ENCODE data around the gene INVS. TPM values are rescaled to one million over a fixed set of nuclear protein-coding genes. Genes with fewer than 3 reads are reported as not detected.
"Not testable (repeated sequence)": the region's sequence is repeated elsewhere in the genome, so short reads cannot be mapped to it uniquely, and the experiment has no call there.

The INVS gene
- total RNA-seq, 2 experiments from 2014 or later: 10.5 to 12.1 TPM

DNA sequence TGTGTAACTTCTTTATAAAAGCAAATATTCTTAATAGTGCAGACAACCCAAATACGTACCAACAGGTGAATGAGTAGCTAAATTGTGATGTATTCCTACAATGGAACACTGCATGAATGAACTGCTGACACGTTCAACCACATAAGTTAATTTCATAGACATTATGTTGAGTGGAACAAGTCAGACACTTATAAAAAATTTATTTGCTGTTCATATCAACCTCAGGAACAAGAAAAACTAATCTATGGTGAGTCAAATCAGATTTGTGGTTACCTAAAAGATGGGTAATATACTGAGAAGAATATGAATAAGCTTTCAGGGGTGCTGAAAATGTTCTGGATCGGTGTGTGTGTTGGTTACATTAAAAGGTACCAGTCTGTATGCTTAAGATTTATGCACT is 35.7 kb downstream of the INVS start:
- DNase-seq: no peak
- ChIA-PET POLR2A (no interaction called here), CTCF (no interaction called here)
- Mint-ChIP-seq H3K27me3 (no peaks in the 10 kb centered on the region), H3K9me3 (no peaks in the 10 kb centered on the region), H3K4me3 (no peak overlapping the region), H3K36me3 (peaks cover 17% of the 10 kb centered on the region), H3K27ac (no peak overlapping the region), H3K4me1 (ENCODE audit: low read depth) (peaks cover 4% of the 10 kb centered on the region)
- intact Hi-C loops (cut with micrococcal nuclease): no loop called here

DNA sequence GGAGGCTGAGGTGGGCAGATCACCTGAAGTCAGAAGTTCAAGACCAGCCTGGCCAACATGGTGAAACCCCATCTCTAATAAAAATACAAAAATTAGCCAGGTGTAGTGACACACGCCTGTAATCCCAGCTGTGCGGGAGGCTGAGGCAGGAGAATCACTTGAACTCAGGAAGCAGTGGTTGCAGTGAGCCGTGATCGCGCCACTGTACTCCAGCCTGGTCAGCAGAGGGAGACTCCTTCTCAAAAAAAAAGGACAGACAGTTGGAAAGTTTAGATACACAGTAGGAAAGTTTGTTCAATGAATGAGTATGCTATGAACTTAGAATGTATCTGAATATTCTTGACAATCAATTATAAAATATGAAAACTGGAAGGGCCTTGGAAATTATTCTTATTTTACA is 37.8 kb downstream of the INVS start:
- POLR2A ChIA-PET; intact Hi-C loops (cut with micrococcal nuclease); H3K4me1 Mint-ChIP-seq (ENCODE audit: low read depth); H3K27me3 Mint-ChIP-seq; H3K27ac Mint-ChIP-seq; H3K9me3 Mint-ChIP-seq; DNase-seq; CTCF ChIA-PET; H3K4me3 Mint-ChIP-seq: not testable (repeated sequence)
- H3K36me3 Mint-ChIP-seq: peaks cover 17% of the 10 kb centered on the region

DNA sequence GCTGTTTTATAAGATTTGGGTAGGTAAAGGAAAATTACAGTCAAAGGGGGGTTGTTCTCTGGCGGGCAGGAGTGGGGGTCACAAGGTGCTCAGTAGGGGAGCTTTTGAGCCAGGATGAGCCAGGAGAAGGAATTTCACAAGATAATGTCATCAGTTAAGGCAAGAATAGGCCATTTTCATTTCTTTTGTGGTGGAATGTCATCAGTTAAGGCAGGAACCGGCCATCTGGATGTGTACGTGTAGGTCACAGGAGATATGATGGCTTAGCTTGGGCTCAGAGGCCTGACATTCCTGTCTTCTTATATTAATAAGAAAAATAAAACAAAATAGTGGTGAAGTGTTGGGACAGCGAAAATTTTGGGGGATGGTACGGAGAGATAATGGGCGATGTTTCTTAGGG is 41.3 kb downstream of the INVS start:
- H3K27ac Mint-ChIP-seq; H3K27me3 Mint-ChIP-seq; H3K9me3 Mint-ChIP-seq; H3K4me3 Mint-ChIP-seq; H3K36me3 Mint-ChIP-seq; H3K4me1 Mint-ChIP-seq (ENCODE audit: low read depth); intact Hi-C loops (cut with micrococcal nuclease); CTCF ChIA-PET; POLR2A ChIA-PET; DNase-seq: not testable (repeated sequence)

DNA sequence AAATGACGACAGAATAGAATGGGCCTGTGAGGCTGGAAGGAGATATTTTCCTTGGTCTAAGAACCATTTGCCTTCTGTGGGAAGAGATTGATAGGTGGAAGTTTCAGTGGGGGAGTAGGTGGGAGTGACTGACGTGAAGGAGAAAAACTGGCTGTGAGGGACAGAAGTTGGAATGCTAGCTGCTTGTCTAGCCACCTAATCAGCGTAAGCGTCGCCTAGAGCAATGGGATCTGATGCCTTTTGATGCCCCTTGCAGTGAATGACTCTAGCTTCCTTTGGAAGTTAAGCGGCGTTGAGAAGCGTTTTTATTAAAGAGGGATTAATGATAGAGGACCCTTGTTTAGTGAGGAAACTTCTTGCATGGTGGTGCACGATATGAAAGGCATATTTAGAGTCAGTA is 42.8 kb downstream of the INVS start:
- H3K36me3 Mint-ChIP-seq; H3K9me3 Mint-ChIP-seq; POLR2A ChIA-PET; H3K4me1 Mint-ChIP-seq (ENCODE audit: low read depth); H3K27ac Mint-ChIP-seq; H3K4me3 Mint-ChIP-seq; DNase-seq; intact Hi-C loops (cut with micrococcal nuclease); CTCF ChIA-PET; H3K27me3 Mint-ChIP-seq: not testable (repeated sequence)

DNA sequence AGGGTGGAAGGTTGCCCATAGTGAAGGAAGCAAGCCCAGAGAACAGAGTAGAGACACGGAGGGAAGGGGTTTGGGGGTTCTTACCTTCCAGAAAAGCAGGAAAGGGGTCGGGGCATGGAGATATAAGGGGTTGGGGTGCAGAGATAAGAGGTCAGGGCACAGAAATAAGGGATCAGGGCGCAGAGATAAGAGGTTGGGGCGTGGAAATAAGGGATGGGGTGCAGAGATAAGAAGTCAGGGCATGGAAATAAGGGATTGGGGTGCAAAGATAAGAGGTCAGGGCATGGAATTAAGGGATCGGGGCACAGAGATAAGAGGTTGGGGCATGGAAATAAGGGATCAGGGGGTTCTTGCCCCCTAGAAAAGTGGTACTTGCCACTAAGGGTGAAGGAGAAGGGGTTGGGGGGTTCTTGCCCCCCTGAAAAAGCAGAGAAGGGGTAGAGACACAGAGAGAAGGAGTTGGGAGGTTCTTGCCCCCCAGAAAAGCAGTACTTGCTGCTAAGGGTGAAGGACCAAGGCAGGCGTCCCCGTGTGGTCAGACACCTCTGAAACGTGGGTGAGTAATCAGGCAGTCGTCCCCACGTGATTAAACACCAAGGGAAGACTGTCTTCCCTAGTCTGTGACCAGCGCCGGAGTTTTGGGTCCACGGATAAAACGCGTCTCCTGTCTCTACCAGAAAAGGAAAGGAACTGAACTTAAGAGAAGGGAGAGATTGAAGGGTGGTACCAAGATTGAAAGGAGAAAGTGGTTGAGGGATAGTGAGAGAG is 46.3 kb downstream of the INVS start:
- H3K27ac Mint-ChIP-seq; H3K36me3 Mint-ChIP-seq; H3K9me3 Mint-ChIP-seq; intact Hi-C loops (cut with micrococcal nuclease); POLR2A ChIA-PET; H3K4me3 Mint-ChIP-seq; CTCF ChIA-PET; H3K27me3 Mint-ChIP-seq; H3K4me1 Mint-ChIP-seq (ENCODE audit: low read depth); DNase-seq: not testable (repeated sequence)

DNA sequence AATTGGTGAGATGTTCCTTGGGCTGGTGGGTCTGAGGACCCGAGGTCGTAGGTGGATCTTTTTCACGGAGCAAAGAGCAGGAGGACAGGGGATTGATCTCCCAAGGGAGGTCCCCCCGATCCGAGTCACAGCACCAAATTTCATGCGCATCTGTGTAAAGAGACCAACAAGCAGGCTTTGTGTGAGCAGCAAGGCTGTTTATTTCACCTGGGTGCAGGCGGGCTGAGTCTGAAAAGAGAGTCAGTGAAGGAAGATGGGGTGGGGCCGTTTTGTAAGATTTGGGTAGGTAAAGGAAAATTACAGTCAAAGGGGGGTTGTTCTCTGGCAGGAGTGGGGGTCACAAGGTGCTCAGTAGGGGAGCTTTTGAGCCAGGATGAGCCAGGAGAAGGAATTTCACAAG is 46.9 kb downstream of the INVS start:
- CTCF ChIA-PET; H3K36me3 Mint-ChIP-seq; POLR2A ChIA-PET; intact Hi-C loops (cut with micrococcal nuclease); H3K27me3 Mint-ChIP-seq; DNase-seq; H3K4me1 Mint-ChIP-seq (ENCODE audit: low read depth); H3K9me3 Mint-ChIP-seq; H3K4me3 Mint-ChIP-seq; H3K27ac Mint-ChIP-seq: not testable (repeated sequence)

DNA sequence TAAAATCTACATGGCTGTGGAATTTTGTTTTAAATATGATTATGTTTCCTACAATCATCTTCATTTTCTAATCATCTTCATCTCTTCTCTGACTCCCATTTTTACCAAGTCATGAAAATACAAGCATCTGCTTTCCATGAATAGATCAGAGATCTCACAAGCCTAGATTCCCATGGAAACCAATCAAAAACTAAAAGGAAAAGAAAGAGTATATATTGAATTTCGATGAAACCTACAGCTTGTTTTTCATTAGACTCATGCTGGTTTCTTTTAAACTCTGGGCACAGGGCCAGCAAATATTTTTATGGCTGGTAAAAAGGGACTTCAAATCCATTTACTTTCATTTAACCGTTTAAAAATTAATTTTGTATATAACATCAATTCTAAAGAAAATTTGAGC is 51.2 kb downstream of the INVS start:
- CTCF ChIA-PET: no interaction called here
- no peak overlapping the region for H3K27ac Mint-ChIP-seq
- H3K27me3 Mint-ChIP-seq: no peaks in the 10 kb centered on the region
- intact Hi-C loops (cut with micrococcal nuclease): no loop called here
- no peak overlapping the region for H3K4me3 Mint-ChIP-seq
- H3K4me1 Mint-ChIP-seq (ENCODE audit: low read depth): no peaks in the 10 kb centered on the region
- POLR2A ChIA-PET: no interaction called here
- no peaks in the 10 kb centered on the region for H3K36me3 Mint-ChIP-seq
- H3K9me3 Mint-ChIP-seq: no peaks in the 10 kb centered on the region
- no peak for DNase-seq

DNA sequence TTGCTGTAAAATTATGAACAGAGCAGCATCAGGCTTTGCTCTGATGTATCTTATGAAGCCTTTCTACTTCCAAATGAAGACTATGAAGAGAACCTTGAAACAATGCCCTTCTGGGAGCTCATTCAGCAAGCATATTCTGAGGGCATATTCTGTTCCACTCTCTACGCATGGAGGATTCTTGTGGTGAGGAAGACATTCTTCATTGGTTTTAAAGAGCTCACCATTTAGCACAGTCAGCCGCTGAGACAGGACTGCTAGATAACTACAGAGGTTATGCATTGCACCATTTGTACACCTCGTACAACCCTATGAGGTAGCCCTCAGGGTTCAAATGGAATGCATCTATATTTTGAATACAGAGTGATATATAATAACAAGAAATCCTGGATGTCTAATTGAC is 61.0 kb downstream of the INVS start:
- ChIA-PET CTCF (no interaction called here), POLR2A (no interaction called here)
- intact Hi-C loops (cut with micrococcal nuclease): no loop called here
- Mint-ChIP-seq H3K36me3 (peaks cover 14% of the 10 kb centered on the region), H3K4me1 (ENCODE audit: low read depth) (no peaks in the 10 kb centered on the region), H3K9me3 (no peaks in the 10 kb centered on the region), H3K4me3 (no peak overlapping the region), H3K27ac (no peak overlapping the region), H3K27me3 (no peaks in the 10 kb centered on the region)
- no peak for DNase-seq

DNA sequence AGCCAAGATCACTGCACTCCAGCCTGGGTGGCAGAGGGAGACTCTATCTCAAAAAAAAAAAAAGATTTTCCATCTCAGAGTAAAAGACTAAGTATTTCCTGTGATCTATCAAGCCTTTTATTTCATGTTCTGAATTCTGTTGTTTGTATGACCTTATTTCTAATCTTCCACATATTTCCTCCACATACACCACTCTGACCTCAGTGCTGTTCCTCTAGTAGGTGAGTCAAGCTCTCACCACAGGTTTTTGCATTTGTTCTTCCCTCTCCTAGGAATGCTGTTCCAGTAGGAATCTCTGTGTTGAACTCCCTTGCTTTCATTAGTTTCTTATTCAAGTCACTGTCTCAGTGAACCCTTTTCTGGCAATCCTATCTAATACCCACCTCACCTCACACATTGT is 68.1 kb downstream of the INVS start:
- intact Hi-C loops (cut with micrococcal nuclease): no loop called here
- no peak for DNase-seq
- no peaks in the 10 kb centered on the region for H3K27me3 Mint-ChIP-seq
- H3K36me3 Mint-ChIP-seq: peaks cover 8% of the 10 kb centered on the region
- ChIA-PET CTCF (no interaction called here), POLR2A (no interaction called here)
- no peak overlapping the region for H3K4me3 Mint-ChIP-seq
- no peaks in the 10 kb centered on the region for H3K9me3 Mint-ChIP-seq
- H3K4me1 Mint-ChIP-seq (ENCODE audit: low read depth): no peaks in the 10 kb centered on the region
- H3K27ac Mint-ChIP-seq: no peak overlapping the region

DNA sequence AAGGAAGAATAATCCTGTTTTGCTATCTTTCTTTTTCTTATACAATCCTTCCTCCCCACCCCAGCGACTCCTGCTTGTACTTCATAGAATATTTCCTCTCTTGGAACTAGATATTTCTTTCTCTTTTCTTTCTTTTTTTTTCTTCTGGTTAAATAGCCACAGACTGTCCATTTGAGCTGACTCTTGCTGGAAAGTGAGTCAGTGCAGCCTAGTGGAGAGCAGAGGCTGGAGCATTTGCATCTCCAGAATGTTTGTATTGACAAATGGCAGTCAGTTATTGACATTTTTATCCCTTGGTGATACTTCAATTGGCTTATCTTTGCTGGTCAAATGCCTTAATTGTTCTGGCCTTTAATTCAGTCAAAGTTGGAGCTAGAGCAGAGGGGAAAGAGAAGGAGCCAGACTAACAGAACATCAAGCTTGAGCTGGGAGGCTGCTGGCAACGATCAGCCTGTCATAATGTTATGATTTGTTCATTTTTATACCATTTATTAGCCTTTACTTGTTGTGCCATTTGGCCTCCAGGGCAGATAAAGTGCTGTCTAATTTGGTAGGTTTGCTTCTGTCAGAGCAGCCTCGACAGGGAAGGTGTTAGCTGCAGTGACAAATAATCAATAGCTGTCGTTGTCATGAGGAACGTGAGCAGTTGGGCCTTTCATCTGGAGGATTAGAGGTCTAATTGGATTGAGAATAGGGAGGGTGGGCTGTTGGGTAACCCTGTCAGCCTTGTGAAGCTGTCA is 69.0 kb downstream of the INVS start:
- Mint-ChIP-seq H3K36me3 (peaks cover 15% of the 10 kb centered on the region), H3K4me1 (ENCODE audit: low read depth) (no peaks in the 10 kb centered on the region), H3K4me3 (no peak overlapping the region), H3K27ac (no peak overlapping the region), H3K9me3 (peaks cover 4% of the 10 kb centered on the region), H3K27me3 (no peaks in the 10 kb centered on the region)
- no peak for DNase-seq
- intact Hi-C loops (cut with micrococcal nuclease): no loop called here
- ChIA-PET CTCF (no interaction called here), POLR2A (no interaction called here)

DNA sequence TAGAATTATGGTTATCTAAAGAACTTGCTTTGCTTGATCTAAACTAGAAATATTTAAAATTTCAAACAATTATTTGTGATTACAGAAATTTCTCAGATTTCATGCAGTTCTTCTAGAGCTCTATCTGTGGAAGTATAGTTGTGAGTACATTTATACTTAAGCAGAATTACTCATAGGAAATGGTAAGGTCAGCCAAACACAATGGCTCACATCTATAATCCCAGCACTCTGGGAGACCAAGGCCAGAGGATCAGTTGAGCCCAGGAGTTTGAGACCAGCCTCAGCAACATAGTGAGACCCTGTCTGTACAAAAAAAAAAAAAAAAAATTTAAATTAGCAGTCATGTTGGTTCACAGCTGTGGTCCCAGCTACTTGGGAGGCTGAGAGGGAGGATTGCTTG is 71.0 kb downstream of the INVS start:
- ChIA-PET POLR2A (no interaction called here), CTCF (no interaction called here)
- Mint-ChIP-seq H3K27ac (no peak overlapping the region), H3K36me3 (peaks cover 29% of the 10 kb centered on the region), H3K4me3 (no peak overlapping the region), H3K27me3 (no peaks in the 10 kb centered on the region), H3K9me3 (peaks cover 9% of the 10 kb centered on the region), H3K4me1 (ENCODE audit: low read depth) (no peaks in the 10 kb centered on the region)
- intact Hi-C loops (cut with micrococcal nuclease): no loop called here
- DNase-seq: no peak

DNA sequence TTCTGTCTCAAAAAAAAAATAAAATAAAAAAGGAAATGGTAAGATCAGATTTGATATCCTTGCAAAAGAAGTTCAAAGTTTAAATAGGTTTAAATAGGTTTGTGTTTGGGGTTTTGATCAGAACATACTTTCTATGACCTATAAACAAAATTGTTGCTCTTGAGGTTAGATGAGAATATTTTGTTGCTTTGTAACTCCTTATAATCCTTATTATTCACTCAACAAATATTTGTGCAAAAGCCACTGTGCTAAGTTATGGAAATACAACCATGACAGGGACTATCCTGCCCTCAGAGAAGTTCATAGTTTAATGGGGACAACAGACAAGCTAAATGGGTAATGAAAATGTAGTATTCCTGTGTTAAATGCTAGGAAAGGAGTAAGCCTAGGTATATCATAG is 71.5 kb downstream of the INVS start:
- ChIA-PET CTCF (no interaction called here), POLR2A (no interaction called here)
- Mint-ChIP-seq H3K9me3 (peaks cover 9% of the 10 kb centered on the region), H3K27me3 (no peaks in the 10 kb centered on the region), H3K4me3 (no peak overlapping the region), H3K27ac (no peak overlapping the region), H3K4me1 (ENCODE audit: low read depth) (no peaks in the 10 kb centered on the region), H3K36me3 (peaks cover 30% of the 10 kb centered on the region)
- intact Hi-C loops (cut with micrococcal nuclease): no loop called here
- DNase-seq: no peak

DNA sequence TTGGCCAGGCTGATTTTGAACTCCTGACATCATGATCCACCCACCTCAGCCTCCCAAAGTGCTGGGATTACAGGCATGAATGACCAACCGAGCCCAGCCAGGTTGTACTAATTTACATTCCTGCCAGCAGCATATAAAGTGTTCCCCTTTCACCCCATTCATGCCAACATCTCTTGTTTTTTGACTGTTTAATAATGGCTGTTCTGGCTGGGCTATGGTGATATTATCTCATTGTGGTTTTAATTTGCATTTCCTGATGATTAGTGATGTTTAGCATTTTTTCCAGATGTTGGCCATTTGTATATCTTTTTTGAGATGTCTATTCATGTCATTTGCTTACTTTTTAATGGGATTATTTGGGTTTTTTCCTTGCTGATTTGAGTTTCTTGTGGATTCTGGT is 87.3 kb downstream of the INVS start:
- no peak for DNase-seq
- CTCF ChIA-PET: no interaction called here
- intact Hi-C loops (cut with micrococcal nuclease): no loop called here
- no peaks in the 10 kb centered on the region for H3K4me1 Mint-ChIP-seq (ENCODE audit: low read depth)
- POLR2A ChIA-PET: no interaction called here
- H3K9me3 Mint-ChIP-seq: peaks cover 66% of the 10 kb centered on the region
- H3K27me3 Mint-ChIP-seq: no peaks in the 10 kb centered on the region
- H3K36me3 Mint-ChIP-seq: peaks cover 44% of the 10 kb centered on the region
- no peak overlapping the region for H3K4me3 Mint-ChIP-seq
- H3K27ac Mint-ChIP-seq: no peak overlapping the region

Measured in activated CD4-positive, alpha-beta memory T cell treated with anti-CD3 and anti-CD28 coated beads for 36 hours (primary cell).